Stomach smooth muscle (tissue), 2 donors: Measurements from ENCODE around the gene RPN1.

Experiments
- H3K27ac ChIP-seq: one replicate; pipeline ENCODE4 v1.7.0; 2013; ENCODE audit warnings: mild to moderate bottlenecking, low read length, inconsistent platforms
- H3K27me3 ChIP-seq, 2 donors: one replicate each; pipeline ENCODE4 v1.7.0; 2013; ENCODE audit warnings: low read length in 2 of 2; ENCODE audit not compliant: insufficient read depth in 2 of 2, control insufficient read depth in 1 of 2
- H3K36me3 ChIP-seq, 2 donors: one replicate each; pipeline ENCODE4 v1.7.0; 2013; ENCODE audit warnings: low read length in 2 of 2; ENCODE audit not compliant: control insufficient read depth in 2 of 2, insufficient read depth in 2 of 2
- H3K4me1 ChIP-seq: one replicate; pipeline ENCODE4 v1.7.0; 2013; ENCODE audit warnings: low read length; ENCODE audit not compliant: control insufficient read depth, insufficient read depth
- H3K4me3 ChIP-seq, 2 donors: one replicate each; pipeline ENCODE4 v1.7.0; 2013; ENCODE audit warnings: low read length in 2 of 2
- H3K9ac ChIP-seq, 2 donors: one replicate each; pipeline ENCODE4 v1.7.0; 2013; ENCODE audit warnings: low read length in 2 of 2, mild to moderate bottlenecking in 1 of 2
- H3K9me3 ChIP-seq, 2 donors: one replicate each; pipeline ENCODE4 v1.7.0; 2013; ENCODE audit warnings: low read length in 2 of 2; ENCODE audit not compliant: control insufficient read depth in 2 of 2
- donor health status: healthy.
- donor health status: Pancreatic carcinoma.

The RPN1 gene

GRCh38 chr3:128579927-128580326 is 70.7 kb downstream of the RPN1 start:
- no peak overlapping the region for H3K9ac ChIP-seq
- no peak overlapping the region for H3K27ac ChIP-seq
- no peaks in the 10 kb centered on the region for H3K36me3 ChIP-seq
- peaks cover 2 to 3% of the 10 kb centered on the region in 2 donors for H3K27me3 ChIP-seq
- H3K9me3 ChIP-seq, result peaks cover 3 to 4% of the 10 kb centered on the region in 2 donors
- no peaks in the 10 kb centered on the region for H3K4me1 ChIP-seq
- H3K4me3 ChIP-seq, result no peak overlapping the region

DNA sequence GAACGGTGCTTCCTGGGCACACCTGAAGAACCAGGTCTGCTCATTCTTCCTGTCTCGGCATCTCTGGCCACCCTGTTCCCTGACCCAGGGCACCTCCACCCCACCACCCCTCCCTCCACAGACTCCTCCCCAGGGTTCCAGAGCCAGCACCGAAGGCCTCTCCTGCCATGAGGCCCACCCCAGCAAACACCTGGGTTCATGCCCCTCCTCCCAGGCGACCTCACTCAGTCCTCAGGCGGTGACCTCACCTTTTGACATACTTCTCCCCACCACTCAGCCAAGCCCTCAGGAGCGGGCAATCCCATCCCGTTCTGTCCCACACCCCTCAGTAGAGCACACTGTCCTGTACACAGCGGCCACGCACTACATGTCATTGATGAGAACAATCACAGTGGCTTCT is 72.3 kb downstream of the RPN1 start:
- no peaks in the 10 kb centered on the region for H3K36me3 ChIP-seq

DNA sequence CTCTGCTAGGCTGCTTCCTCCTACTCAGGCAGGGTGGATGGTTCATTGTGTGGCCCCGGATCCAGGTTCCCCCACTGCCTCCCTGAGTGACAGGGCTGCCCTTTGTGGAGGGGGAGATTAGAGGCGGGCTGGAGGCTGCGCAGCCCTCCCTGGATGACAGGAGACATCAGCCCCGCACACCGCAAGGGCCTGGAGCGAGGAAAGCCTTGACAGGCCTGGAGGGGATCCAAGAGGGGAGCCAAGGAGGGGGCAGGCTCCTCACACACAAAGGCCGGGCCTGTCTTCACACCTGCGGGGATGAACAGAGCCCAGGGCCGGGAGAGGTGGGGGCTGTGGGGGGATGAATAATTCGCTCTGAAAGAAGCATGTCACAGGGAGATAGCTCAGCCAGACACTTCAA is 72.9 kb downstream of the RPN1 start:
- Histone ChIP-seq H3K9me3 (peaks cover 3 to 4% of the 10 kb centered on the region in 2 donors), H3K9ac (no peak overlapping the region), H3K27ac (no peak overlapping the region), H3K27me3 (peaks cover under 1 to 4% of the 10 kb centered on the region in 2 donors), H3K4me1 (no peaks in the 10 kb centered on the region), H3K4me3 (no peak overlapping the region), H3K36me3 (no peaks in the 10 kb centered on the region)

More for the DNA sequence above, 72.3 kb downstream of the RPN1 start:
- Histone ChIP-seq H3K4me3 (no peak overlapping the region), H3K9ac (no peak overlapping the region), H3K9me3 (peaks cover 3 to 4% of the 10 kb centered on the region in 2 donors), H3K27ac (no peak overlapping the region), H3K4me1 (no peaks in the 10 kb centered on the region), H3K27me3 (peaks cover 3 to 4% of the 10 kb centered on the region in 2 donors)

DNA sequence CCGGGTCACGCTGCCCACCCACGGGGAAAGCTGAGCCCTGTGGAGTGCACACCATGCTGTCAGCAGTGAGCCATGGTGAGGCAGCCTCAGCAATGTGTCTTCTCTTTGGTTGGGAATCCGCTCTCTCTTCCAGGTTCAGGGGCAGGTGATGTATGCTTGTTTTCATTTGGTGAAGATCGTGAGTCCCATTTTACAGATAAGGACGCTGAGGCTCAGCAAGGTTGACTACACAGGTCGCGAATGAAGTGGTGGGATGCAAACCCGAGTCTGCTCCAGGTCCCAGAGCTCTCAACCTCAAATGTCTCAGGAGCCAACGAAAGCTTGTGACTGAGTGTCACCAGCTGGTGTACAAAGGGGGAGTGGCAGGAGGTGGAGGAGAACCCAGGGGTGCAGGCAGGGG is 74.3 kb downstream of the RPN1 start:
- H3K27ac ChIP-seq, result no peak overlapping the region

DNA sequence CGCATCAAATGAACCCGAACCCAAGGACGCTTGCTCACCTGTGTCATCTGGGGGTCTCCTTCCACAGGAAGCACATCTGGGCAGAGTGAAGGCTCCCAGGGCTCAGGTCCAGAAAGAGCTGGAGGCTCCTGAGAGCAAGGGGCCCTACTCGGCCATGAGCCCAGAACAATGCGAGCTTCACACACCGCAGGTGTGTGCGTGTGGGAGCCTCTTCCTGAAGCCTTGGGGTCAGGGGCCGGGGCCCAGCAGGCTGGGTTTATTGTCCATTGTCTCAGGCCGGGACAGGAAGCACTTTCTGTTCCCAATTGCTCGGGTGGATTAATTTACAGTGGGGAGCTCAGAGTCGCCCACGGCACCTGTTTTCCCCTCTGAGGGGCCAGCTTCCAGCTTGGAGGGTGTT is 74.8 kb downstream of the RPN1 start:
- no peak overlapping the region for H3K27ac ChIP-seq
- peaks cover 3 to 4% of the 10 kb centered on the region in 2 donors for H3K9me3 ChIP-seq
- no peak overlapping the region for H3K9ac ChIP-seq
- H3K36me3 ChIP-seq, result no peaks in the 10 kb centered on the region
- H3K4me1 ChIP-seq, result no peaks in the 10 kb centered on the region
- H3K4me3 ChIP-seq, result no peak overlapping the region
- H3K27me3 ChIP-seq, result peaks cover 4 to 7% of the 10 kb centered on the region in 2 donors

More for the DNA sequence above, 74.3 kb downstream of the RPN1 start:
- Histone ChIP-seq H3K9ac (no peak overlapping the region), H3K36me3 (no peaks in the 10 kb centered on the region), H3K4me3 (no peak overlapping the region), H3K4me1 (no peaks in the 10 kb centered on the region), H3K27me3 (peaks cover 4% of the 10 kb centered on the region in 2 donors), H3K9me3 (peaks cover 3 to 4% of the 10 kb centered on the region in 2 donors)

DNA sequence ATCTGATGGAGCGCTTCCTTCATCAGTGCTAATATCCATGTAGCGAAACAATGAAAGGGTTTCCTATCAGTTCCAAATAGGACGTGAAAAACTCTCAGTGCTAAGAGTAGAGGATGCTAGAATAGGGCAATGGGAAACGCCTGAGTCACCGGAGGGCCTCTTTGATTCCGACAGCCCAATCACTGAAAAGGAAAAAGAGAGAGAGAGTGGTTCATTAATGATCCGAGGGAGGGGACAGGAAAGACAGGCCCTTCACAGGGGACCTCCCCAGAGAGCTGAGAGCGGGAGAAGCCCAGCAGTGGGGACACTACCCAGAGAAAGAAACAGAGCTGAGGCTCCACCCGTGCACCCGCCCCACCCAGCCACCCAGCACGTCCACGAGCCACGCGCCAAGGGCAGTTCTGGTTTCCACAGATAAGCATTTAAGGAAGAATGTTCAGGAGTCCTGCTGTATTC is 76.9 kb downstream of the RPN1 start:
- H3K9me3 ChIP-seq, result no peaks in the 10 kb centered on the region
- no peak overlapping the region for H3K9ac ChIP-seq
- no peak overlapping the region for H3K27ac ChIP-seq
- no peaks in the 10 kb centered on the region for H3K4me1 ChIP-seq
- peaks cover 4 to 7% of the 10 kb centered on the region in 2 donors for H3K27me3 ChIP-seq
- no peak overlapping the region for H3K4me3 ChIP-seq
- no peaks in the 10 kb centered on the region for H3K36me3 ChIP-seq

- no peak overlapping the region for H3K27ac ChIP-seq
- H3K4me3 ChIP-seq, result no peak overlapping the region
- no peaks in the 10 kb centered on the region for H3K4me1 ChIP-seq
- no peaks in the 10 kb centered on the region for H3K9me3 ChIP-seq
- H3K36me3 ChIP-seq, result no peaks in the 10 kb centered on the region
- peaks cover 5 to 9% of the 10 kb centered on the region in 2 donors for H3K27me3 ChIP-seq
- H3K9ac ChIP-seq, result no peak overlapping the region
Measured at GRCh38 chr3:128573160-128573559, 77.5 kb downstream of the RPN1 start.

GRCh38 chr3:128572644-128573105 is 77.9 kb downstream of the RPN1 start:
- Histone ChIP-seq H3K27me3 (peaks cover 10 to 11% of the 10 kb centered on the region in 2 donors), H3K36me3 (no peaks in the 10 kb centered on the region), H3K4me3 (no peak overlapping the region), H3K27ac (no peak overlapping the region), H3K9ac (no peak overlapping the region), H3K4me1 (no peaks in the 10 kb centered on the region), H3K9me3 (no peaks in the 10 kb centered on the region)

- Histone ChIP-seq H3K36me3 (no peaks in the 10 kb centered on the region), H3K27ac (no peak overlapping the region), H3K9ac (no peak overlapping the region), H3K4me1 (no peaks in the 10 kb centered on the region), H3K4me3 (no peak overlapping the region), H3K9me3 (no peaks in the 10 kb centered on the region), H3K27me3 (peaks cover 11 to 12% of the 10 kb centered on the region in 2 donors)
Measured at GRCh38 chr3:128572013-128572412, 78.6 kb downstream of the RPN1 start.
